ENCODE data around the gene SEPTIN3.

Gene SEPTIN3

GRCh38 chr22:41975299-41976069 is 6.2 kb downstream of the SEPTIN3 start:
- FAIRE-seq (no peak), DNase-seq (ENCODE audit: low spot score) (no peak)

GRCh38 chr22:41976070-41976901 is 7.0 kb downstream of the SEPTIN3 start:
- FAIRE-seq, result no peak
- no peak for DNase-seq (ENCODE audit: low spot score)

GRCh38 chr22:41976961-41977566 is 7.8 kb downstream of the SEPTIN3 start:
- FAIRE-seq (no peak), DNase-seq (ENCODE audit: low spot score) (no peak)

- DNase-seq (ENCODE audit: low spot score) (no peak), FAIRE-seq (no peak)
Observed at GRCh38 chr22:41978732-41979131, 9.5 kb downstream of the SEPTIN3 start.

- no peak for FAIRE-seq
- no peak for DNase-seq (ENCODE audit: low spot score)
Observed at GRCh38 chr22:41979423-41980250, 10.4 kb downstream of the SEPTIN3 start.

GRCh38 chr22:41982865-41983264 is 13.6 kb downstream of the SEPTIN3 start:
- FAIRE-seq, result no peak
- DNase-seq (ENCODE audit: low spot score), result no peak

GRCh38 chr22:41983513-41984405 is 14.5 kb downstream of the SEPTIN3 start:
- FAIRE-seq (no peak), DNase-seq (ENCODE audit: low spot score) (no peak)

GRCh38 chr22:41987276-41987675 is 18.0 kb downstream of the SEPTIN3 start:
- FAIRE-seq (no peak), DNase-seq (ENCODE audit: low spot score) (no peak)

- FAIRE-seq (no peak), DNase-seq (ENCODE audit: low spot score) (no peak)
Observed at GRCh38 chr22:41989246-41989645, 20.0 kb downstream of the SEPTIN3 start.

GRCh38 chr22:41991111-41991510 is 21.9 kb downstream of the SEPTIN3 start:
- no peak for DNase-seq (ENCODE audit: low spot score)
- no peak for FAIRE-seq

GRCh38 chr22:41992496-41992895 is 23.3 kb downstream of the SEPTIN3 start:
- no peak for DNase-seq (ENCODE audit: low spot score)
- no peak for FAIRE-seq

GRCh38 chr22:41995211-41995610 is 26.0 kb downstream of the SEPTIN3 start:
- FAIRE-seq, result no peak
- no peak for DNase-seq (ENCODE audit: low spot score)

GRCh38 chr22:41996826-41997225 is 27.6 kb downstream of the SEPTIN3 start:
- DNase-seq (ENCODE audit: low spot score), result no peak
- FAIRE-seq, result no peak

GRCh38 chr22:41998361-41999261 is 29.4 kb downstream of the SEPTIN3 start, which contains the start of gene WBP2NL:
WBP2NL (plus strand) TSS chr22:41998788; CDS start chr22:41998819, 31 bp downstream.
- FAIRE-seq (no peak), DNase-seq (ENCODE audit: low spot score) (no peak)

GRCh38 chr22:42000466-42000865 is 31.2 kb downstream of the SEPTIN3 start:
- DNase-seq (ENCODE audit: low spot score), result no peak
- FAIRE-seq, result no peak

- no peak for FAIRE-seq
- no peak for DNase-seq (ENCODE audit: low spot score)
Observed at GRCh38 chr22:42001121-42001520, 31.9 kb downstream of the SEPTIN3 start.

- FAIRE-seq (no peak), DNase-seq (ENCODE audit: low spot score) (no peak)
Observed at GRCh38 chr22:42001706-42002105, 32.5 kb downstream of the SEPTIN3 start.

GRCh38 chr22:42007922-42008321 is 38.7 kb downstream of the SEPTIN3 start:
- FAIRE-seq (no peak), DNase-seq (ENCODE audit: low spot score) (no peak)

GRCh38 chr22:42010778-42011177 is 41.5 kb downstream of the SEPTIN3 start:
- DNase-seq (ENCODE audit: low spot score) (no peak), FAIRE-seq (no peak)

Data from RCC 7860 (cell line).